NOMO-1 treated with dmso at 0.1 percent for 144 hours (cell line): ENCODE data around the gene AKAP1.

ENCODE experiments used
- DNase-seq: peaks from one replicate; lab custom pipeline; 2025; ENCODE audit not compliant: unreplicated experiment; lab: John Stamatoyannopoulos, UW

The AKAP1 gene

GRCh38 chr17:57130708-57131461 lies 45.8 kb downstream of the AKAP1 start:
- DNase-seq = peak; percentile 44

GRCh38 chr17:57132663-57133062 lies 47.6 kb downstream of the AKAP1 start:
- DNase-seq = no peak

- DNase-seq = no peak
Measured at GRCh38 chr17:57133486-57133885, 48.4 kb downstream of the AKAP1 start.

GRCh38 chr17:57135026-57135788 lies 50.2 kb downstream of the AKAP1 start:
- no peak for DNase-seq

- DNase-seq = no peak
Measured at GRCh38 chr17:57135789-57136291, 50.8 kb downstream of the AKAP1 start.

- no peak for DNase-seq
Measured at GRCh38 chr17:57136355-57136754, 51.3 kb downstream of the AKAP1 start.

GRCh38 chr17:57138030-57138911 lies 53.2 kb downstream of the AKAP1 start:
- DNase-seq = no peak

- DNase-seq = no peak
Measured at GRCh38 chr17:57138956-57139576, 54.0 kb downstream of the AKAP1 start.

GRCh38 chr17:57140316-57140715 lies 55.3 kb downstream of the AKAP1 start:
- no peak for DNase-seq

- no peak for DNase-seq
Measured at GRCh38 chr17:57142925-57143324, 57.9 kb downstream of the AKAP1 start.

GRCh38 chr17:57143361-57143760 lies 58.3 kb downstream of the AKAP1 start:
- no peak for DNase-seq

- no peak for DNase-seq
Measured at GRCh38 chr17:57143919-57144318, 58.9 kb downstream of the AKAP1 start.

GRCh38 chr17:57144567-57144966 lies 59.5 kb downstream of the AKAP1 start:
- DNase-seq = no peak

GRCh38 chr17:57145347-57145746 lies 60.3 kb downstream of the AKAP1 start:
- DNase-seq = no peak

GRCh38 chr17:57146273-57146672 lies 61.2 kb downstream of the AKAP1 start:
- no peak for DNase-seq

GRCh38 chr17:57151798-57152197 lies 66.8 kb downstream of the AKAP1 start:
- DNase-seq = no peak

GRCh38 chr17:57152967-57153528 lies 68.0 kb downstream of the AKAP1 start:
- DNase-seq = no peak

GRCh38 chr17:57154921-57155320 lies 69.9 kb downstream of the AKAP1 start:
- peak; percentile 77 for DNase-seq

- DNase-seq = no peak
Measured at GRCh38 chr17:57158325-57158724, 73.3 kb downstream of the AKAP1 start.

GRCh38 chr17:57158795-57159194 lies 73.7 kb downstream of the AKAP1 start:
- no peak for DNase-seq
